22Rv1 (cell line): Measurements from ENCODE around the gene NT5DC1.

Source experiments
- CTCF ChIP-seq: fragments of 450-650 bp; IDR thresholded peaks from 2 replicates; pipeline ENCODE4 v1.5.1; 2017; ENCODE audit warnings: mild to moderate bottlenecking
- ZFX ChIP-seq: fragments of 450-650 bp; IDR thresholded peaks from 2 replicates; pipeline ENCODE4 v1.6.1; 2017; ENCODE audit warnings: antibody characterized with exemption, borderline replicate concordance

GRCh38 chr6:116247285-116247684 is 146.6 kb downstream of the NT5DC1 start:
- TF ChIP-seq ZFX (no peak), CTCF (no peak)
